ENCODE results near the gene DLGAP1.
"Not testable (repeated sequence)": the region's sequence is repeated elsewhere in the genome, so short reads cannot be mapped to it uniquely, and the experiment has no call there.

The DLGAP1 gene

GRCh38 chr18:4351005-4351404 lies 104.1 kb downstream of the DLGAP1 start:
- no peak overlapping the region for H3K4me3 ChIP-seq (ENCODE audit: low read length in 2 of 2)
- no peak overlapping the region for H3K27ac ChIP-seq (ENCODE audit: low read length)
- no peaks in the 10 kb centered on the region for H3K9me3 ChIP-seq (ENCODE audit: control insufficient read depth in 2 of 2, low read length in 2 of 2)
- no peak overlapping the region for H3K9ac ChIP-seq (ENCODE audit: low read length in 2 of 2)
- no peaks in the 10 kb centered on the region for H3K27me3 ChIP-seq (ENCODE audit: control insufficient read depth in 1 of 2, insufficient read depth in 2 of 2, low read length in 2 of 2)
- H3K36me3 ChIP-seq (ENCODE audit: control insufficient read depth in 2 of 2, insufficient read depth in 2 of 2, low read length in 2 of 2), result no peaks in the 10 kb centered on the region
- H3K4me1 ChIP-seq (ENCODE audit: control insufficient read depth, insufficient read depth, low read length), result no peaks in the 10 kb centered on the region

DNA sequence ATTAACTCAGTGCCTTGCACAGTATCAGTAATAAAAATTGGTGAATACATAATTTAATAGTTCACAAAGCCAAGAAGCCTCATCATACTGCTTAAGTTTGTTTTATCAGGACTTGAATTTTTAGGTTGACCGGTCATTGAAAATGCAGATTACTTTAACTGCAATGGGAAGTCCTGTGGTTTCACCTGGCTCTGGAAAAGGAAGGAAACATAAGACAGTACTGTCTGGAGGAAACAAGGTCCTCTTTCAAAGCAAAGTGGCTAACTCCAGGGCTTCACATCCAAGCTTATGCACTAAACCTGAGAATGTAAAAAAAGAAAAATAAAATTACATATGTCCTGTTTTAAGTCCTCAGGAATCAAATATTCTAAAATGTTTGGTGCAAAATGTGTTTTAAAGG lies 119.7 kb downstream of the DLGAP1 start:
- Histone ChIP-seq H3K36me3 (ENCODE audit: control insufficient read depth in 2 of 2, insufficient read depth in 2 of 2, low read length in 2 of 2) (no peaks in the 10 kb centered on the region), H3K27me3 (ENCODE audit: control insufficient read depth in 1 of 2, insufficient read depth in 2 of 2, low read length in 2 of 2) (no peaks in the 10 kb centered on the region), H3K9ac (ENCODE audit: low read length in 2 of 2) (no peak overlapping the region), H3K27ac (ENCODE audit: low read length) (no peak overlapping the region), H3K9me3 (ENCODE audit: control insufficient read depth in 2 of 2, low read length in 2 of 2) (no peaks in the 10 kb centered on the region), H3K4me3 (ENCODE audit: low read length in 2 of 2) (no peak overlapping the region), H3K4me1 (ENCODE audit: control insufficient read depth, insufficient read depth, low read length) (no peaks in the 10 kb centered on the region)

DNA sequence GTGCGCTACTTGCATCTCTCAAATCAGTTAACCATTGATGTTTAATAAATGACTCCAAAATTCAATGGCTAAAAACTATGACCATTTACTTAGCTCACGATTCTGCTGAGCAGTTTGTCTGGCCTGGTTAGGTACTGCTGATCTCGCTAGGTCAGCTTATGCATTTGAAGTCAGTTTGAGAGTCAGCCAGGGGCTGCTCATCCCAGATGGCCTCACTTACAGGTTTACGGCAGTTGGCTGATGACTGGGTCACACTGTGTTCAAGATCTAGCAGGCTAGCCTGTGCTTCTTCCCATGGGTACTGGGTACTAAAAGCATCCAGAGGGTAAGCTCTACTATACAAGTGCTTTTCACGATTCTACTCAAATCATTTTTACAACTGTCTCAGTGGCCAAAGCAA lies 122.1 kb downstream of the DLGAP1 start:
- no peaks in the 10 kb centered on the region for H3K4me1 ChIP-seq (ENCODE audit: control insufficient read depth, insufficient read depth, low read length)
- H3K36me3 ChIP-seq (ENCODE audit: control insufficient read depth in 2 of 2, insufficient read depth in 2 of 2, low read length in 2 of 2), result no peaks in the 10 kb centered on the region
- no peaks in the 10 kb centered on the region for H3K9me3 ChIP-seq (ENCODE audit: control insufficient read depth in 2 of 2, low read length in 2 of 2)
- H3K27me3 ChIP-seq (ENCODE audit: control insufficient read depth in 1 of 2, insufficient read depth in 2 of 2, low read length in 2 of 2), result no peaks in the 10 kb centered on the region
- no peak overlapping the region for H3K9ac ChIP-seq (ENCODE audit: low read length in 2 of 2)
- no peak overlapping the region for H3K4me3 ChIP-seq (ENCODE audit: low read length in 2 of 2)
- no peak overlapping the region for H3K27ac ChIP-seq (ENCODE audit: low read length)

GRCh38 chr18:4319738-4320677 lies 135.1 kb downstream of the DLGAP1 start:
- H3K4me1 ChIP-seq (ENCODE audit: control insufficient read depth, insufficient read depth, low read length), result no peaks in the 10 kb centered on the region
- no peak overlapping the region for H3K4me3 ChIP-seq (ENCODE audit: low read length in 2 of 2)
- no peaks in the 10 kb centered on the region for H3K27me3 ChIP-seq (ENCODE audit: control insufficient read depth in 1 of 2, insufficient read depth in 2 of 2, low read length in 2 of 2)
- no peak overlapping the region for H3K27ac ChIP-seq (ENCODE audit: low read length)
- no peak overlapping the region for H3K9ac ChIP-seq (ENCODE audit: low read length in 2 of 2)
- H3K36me3 ChIP-seq (ENCODE audit: control insufficient read depth in 2 of 2, insufficient read depth in 2 of 2, low read length in 2 of 2), result no peaks in the 10 kb centered on the region
- H3K9me3 ChIP-seq (ENCODE audit: control insufficient read depth in 2 of 2, low read length in 2 of 2), result no peaks in the 10 kb centered on the region

DNA sequence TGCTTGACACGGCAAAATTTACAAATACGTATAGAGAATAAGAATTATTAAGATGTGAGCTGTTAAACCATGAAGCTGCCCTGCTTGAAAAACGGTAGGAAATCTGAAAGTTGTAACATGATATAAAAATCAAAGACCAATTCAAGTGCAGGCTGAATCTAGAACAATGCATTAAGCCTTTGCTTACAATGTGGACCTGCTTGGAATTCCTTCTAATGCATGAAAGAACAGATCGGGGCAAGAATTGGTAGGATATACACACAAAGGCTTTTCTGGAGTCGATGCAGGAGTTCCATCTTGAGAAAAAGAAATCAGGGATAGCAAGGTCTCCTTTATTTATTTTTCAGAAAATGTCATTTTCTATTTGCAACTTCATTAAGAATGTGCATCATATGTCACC lies 136.8 kb downstream of the DLGAP1 start:
- Histone ChIP-seq H3K9ac (ENCODE audit: low read length in 2 of 2) (no peak overlapping the region), H3K27ac (ENCODE audit: low read length) (no peak overlapping the region), H3K36me3 (ENCODE audit: control insufficient read depth in 2 of 2, insufficient read depth in 2 of 2, low read length in 2 of 2) (no peaks in the 10 kb centered on the region)

GRCh38 chr18:4311945-4312344 lies 143.2 kb downstream of the DLGAP1 start:
- not testable (repeated sequence) for H3K27me3 ChIP-seq (ENCODE audit: control insufficient read depth in 1 of 2, insufficient read depth in 2 of 2, low read length in 2 of 2)

More for the DNA sequence above, 136.8 kb downstream of the DLGAP1 start:
- Histone ChIP-seq H3K9me3 (ENCODE audit: control insufficient read depth in 2 of 2, low read length in 2 of 2) (no peaks in the 10 kb centered on the region), H3K4me1 (ENCODE audit: control insufficient read depth, insufficient read depth, low read length) (no peaks in the 10 kb centered on the region), H3K27me3 (ENCODE audit: control insufficient read depth in 1 of 2, insufficient read depth in 2 of 2, low read length in 2 of 2) (no peaks in the 10 kb centered on the region), H3K4me3 (ENCODE audit: low read length in 2 of 2) (no peak overlapping the region)

DNA sequence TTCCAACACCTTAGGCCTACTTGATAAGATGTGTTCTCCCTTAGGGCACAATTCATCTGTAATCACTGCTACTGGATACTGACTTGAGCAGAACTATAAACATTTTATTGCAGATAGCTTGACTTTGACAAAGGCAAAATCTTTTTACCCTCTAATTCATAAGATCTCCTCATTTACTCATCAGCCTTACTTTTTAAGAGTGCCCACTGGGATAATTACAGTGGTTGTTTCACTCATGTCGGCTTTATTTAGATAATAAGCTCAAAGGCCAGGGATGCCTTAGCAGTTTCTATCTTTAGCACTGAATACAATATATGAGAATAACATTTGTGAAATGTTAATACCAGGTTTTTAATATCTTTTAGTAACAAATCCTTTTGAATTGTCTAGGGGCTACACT lies 144.0 kb downstream of the DLGAP1 start:
- Histone ChIP-seq H3K27me3 (ENCODE audit: control insufficient read depth in 1 of 2, insufficient read depth in 2 of 2, low read length in 2 of 2) (no peaks in the 10 kb centered on the region), H3K9me3 (ENCODE audit: control insufficient read depth in 2 of 2, low read length in 2 of 2) (no peaks in the 10 kb centered on the region), H3K36me3 (ENCODE audit: control insufficient read depth in 2 of 2, insufficient read depth in 2 of 2, low read length in 2 of 2) (no peaks in the 10 kb centered on the region), H3K4me1 (ENCODE audit: control insufficient read depth, insufficient read depth, low read length) (no peaks in the 10 kb centered on the region), H3K9ac (ENCODE audit: low read length in 2 of 2) (no peak overlapping the region), H3K4me3 (ENCODE audit: low read length in 2 of 2) (no peak overlapping the region), H3K27ac (ENCODE audit: low read length) (no peak overlapping the region)

More at GRCh38 chr18:4311945-4312344, 143.2 kb downstream of the DLGAP1 start:
- not testable (repeated sequence) for H3K27ac ChIP-seq (ENCODE audit: low read length); H3K9ac ChIP-seq (ENCODE audit: low read length in 2 of 2); H3K4me1 ChIP-seq (ENCODE audit: control insufficient read depth, insufficient read depth, low read length); H3K4me3 ChIP-seq (ENCODE audit: low read length in 2 of 2); H3K36me3 ChIP-seq (ENCODE audit: control insufficient read depth in 2 of 2, insufficient read depth in 2 of 2, low read length in 2 of 2); H3K9me3 ChIP-seq (ENCODE audit: control insufficient read depth in 2 of 2, low read length in 2 of 2)

DNA sequence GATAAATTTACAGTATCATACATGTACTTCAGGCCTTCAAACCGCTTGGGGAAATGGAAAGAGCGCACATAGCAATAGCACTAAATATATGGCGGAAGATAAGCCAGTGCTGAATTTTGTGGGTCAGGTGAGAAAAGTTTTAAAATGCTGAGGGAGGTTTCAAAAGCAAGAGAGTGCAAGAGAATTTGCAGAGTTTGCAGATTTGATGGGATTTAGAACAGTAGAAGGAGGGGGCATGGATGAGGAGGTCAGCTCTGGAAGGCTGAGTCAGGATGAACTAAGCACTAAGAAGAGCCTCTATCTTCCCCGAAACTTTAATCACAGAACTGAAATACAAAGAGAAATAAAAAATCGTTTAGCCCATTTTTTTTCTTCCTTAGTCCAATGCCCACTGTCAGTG lies 145.9 kb downstream of the DLGAP1 start:
- no peak overlapping the region for H3K4me3 ChIP-seq (ENCODE audit: low read length in 2 of 2)
- H3K27ac ChIP-seq (ENCODE audit: low read length), result no peak overlapping the region
- H3K36me3 ChIP-seq (ENCODE audit: control insufficient read depth in 2 of 2, insufficient read depth in 2 of 2, low read length in 2 of 2), result no peaks in the 10 kb centered on the region

GRCh38 chr18:4308576-4308975 lies 146.5 kb downstream of the DLGAP1 start:
- H3K9me3 ChIP-seq (ENCODE audit: control insufficient read depth in 2 of 2, low read length in 2 of 2), result no peaks in the 10 kb centered on the region
- H3K36me3 ChIP-seq (ENCODE audit: control insufficient read depth in 2 of 2, insufficient read depth in 2 of 2, low read length in 2 of 2), result no peaks in the 10 kb centered on the region
- no peak overlapping the region for H3K9ac ChIP-seq (ENCODE audit: low read length in 2 of 2)
- H3K27me3 ChIP-seq (ENCODE audit: control insufficient read depth in 1 of 2, insufficient read depth in 2 of 2, low read length in 2 of 2), result no peaks in the 10 kb centered on the region
- no peak overlapping the region for H3K4me3 ChIP-seq (ENCODE audit: low read length in 2 of 2)
- no peaks in the 10 kb centered on the region for H3K4me1 ChIP-seq (ENCODE audit: control insufficient read depth, insufficient read depth, low read length)
- no peak overlapping the region for H3K27ac ChIP-seq (ENCODE audit: low read length)

More for the DNA sequence above, 145.9 kb downstream of the DLGAP1 start:
- Histone ChIP-seq H3K4me1 (ENCODE audit: control insufficient read depth, insufficient read depth, low read length) (no peaks in the 10 kb centered on the region), H3K9ac (ENCODE audit: low read length in 2 of 2) (no peak overlapping the region), H3K9me3 (ENCODE audit: control insufficient read depth in 2 of 2, low read length in 2 of 2) (no peaks in the 10 kb centered on the region), H3K27me3 (ENCODE audit: control insufficient read depth in 1 of 2, insufficient read depth in 2 of 2, low read length in 2 of 2) (no peaks in the 10 kb centered on the region)

DNA sequence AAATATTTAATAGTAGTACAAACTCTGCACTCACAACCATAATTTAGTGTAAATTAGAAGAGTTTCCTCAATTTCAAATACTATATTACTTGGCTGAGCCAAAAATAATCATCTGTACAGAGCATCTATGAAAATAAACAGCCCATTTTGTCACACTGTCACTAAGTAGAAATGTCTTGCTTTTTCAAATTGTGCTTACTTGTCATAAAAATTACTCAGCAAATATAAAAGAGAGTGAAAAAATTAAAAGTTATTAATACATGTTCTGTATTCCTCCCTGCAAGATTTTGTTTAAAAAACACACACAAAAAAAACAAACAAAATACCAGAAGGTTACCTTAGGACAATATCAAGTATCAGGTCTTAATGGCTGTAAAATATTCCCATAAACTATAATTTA lies 155.7 kb downstream of the DLGAP1 start:
- Histone ChIP-seq H3K9me3 (ENCODE audit: control insufficient read depth in 2 of 2, low read length in 2 of 2) (no peaks in the 10 kb centered on the region), H3K9ac (ENCODE audit: low read length in 2 of 2) (no peak overlapping the region), H3K4me1 (ENCODE audit: control insufficient read depth, insufficient read depth, low read length) (no peaks in the 10 kb centered on the region), H3K27ac (ENCODE audit: low read length) (no peak overlapping the region), H3K27me3 (ENCODE audit: control insufficient read depth in 1 of 2, insufficient read depth in 2 of 2, low read length in 2 of 2) (no peaks in the 10 kb centered on the region), H3K36me3 (ENCODE audit: control insufficient read depth in 2 of 2, insufficient read depth in 2 of 2, low read length in 2 of 2) (no peaks in the 10 kb centered on the region), H3K4me3 (ENCODE audit: low read length in 2 of 2) (no peak overlapping the region)

GRCh38 chr18:4293337-4293736 lies 161.8 kb downstream of the DLGAP1 start:
- Histone ChIP-seq H3K9me3 (ENCODE audit: control insufficient read depth in 2 of 2, low read length in 2 of 2) (no peaks in the 10 kb centered on the region), H3K9ac (ENCODE audit: low read length in 2 of 2) (no peak overlapping the region), H3K4me3 (ENCODE audit: low read length in 2 of 2) (no peak overlapping the region), H3K36me3 (ENCODE audit: control insufficient read depth in 2 of 2, insufficient read depth in 2 of 2, low read length in 2 of 2) (no peaks in the 10 kb centered on the region), H3K4me1 (ENCODE audit: control insufficient read depth, insufficient read depth, low read length) (no peaks in the 10 kb centered on the region), H3K27me3 (ENCODE audit: control insufficient read depth in 1 of 2, insufficient read depth in 2 of 2, low read length in 2 of 2) (no peaks in the 10 kb centered on the region), H3K27ac (ENCODE audit: low read length) (no peak overlapping the region)

Data from stomach smooth muscle (tissue), 2 donors.